22Rv1 (cell line): Measurements from ENCODE around the gene AGBL1.

ENCODE experiments used
- ZFX ChIP-seq: fragments of 450-650 bp; IDR thresholded peaks from 2 replicates; pipeline ENCODE4 v1.6.1; 2017; ENCODE audit warnings: antibody characterized with exemption, borderline replicate concordance
- TF ChIP-seq, protein P1 (sequence below): fragments of 450-650 bp; IDR thresholded peaks from 2 replicates; pipeline ENCODE4 v1.5.1; 2017; ENCODE audit warnings: mild to moderate bottlenecking

DNA sequence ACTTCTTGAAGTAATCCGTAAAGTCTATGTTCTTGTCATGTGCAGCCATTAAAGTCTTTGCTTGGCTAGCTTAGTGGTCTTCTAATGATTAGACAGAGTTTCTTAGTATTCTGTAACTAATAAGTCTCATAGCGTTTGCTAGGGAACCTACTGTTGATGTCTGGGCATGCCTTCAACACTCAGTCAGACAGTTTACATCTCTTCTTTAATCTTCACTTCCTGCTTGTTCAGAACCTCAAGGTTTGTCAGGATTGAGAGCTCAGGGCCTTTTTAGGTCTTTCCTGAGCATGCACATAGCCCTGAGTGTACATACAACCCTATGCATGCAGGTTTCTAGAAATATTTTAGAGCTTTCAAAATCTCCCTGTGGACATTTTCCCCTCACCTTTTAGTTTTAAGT is 426.3 kb downstream of the AGBL1 start:
- TF ChIP-seq, protein P1, sequence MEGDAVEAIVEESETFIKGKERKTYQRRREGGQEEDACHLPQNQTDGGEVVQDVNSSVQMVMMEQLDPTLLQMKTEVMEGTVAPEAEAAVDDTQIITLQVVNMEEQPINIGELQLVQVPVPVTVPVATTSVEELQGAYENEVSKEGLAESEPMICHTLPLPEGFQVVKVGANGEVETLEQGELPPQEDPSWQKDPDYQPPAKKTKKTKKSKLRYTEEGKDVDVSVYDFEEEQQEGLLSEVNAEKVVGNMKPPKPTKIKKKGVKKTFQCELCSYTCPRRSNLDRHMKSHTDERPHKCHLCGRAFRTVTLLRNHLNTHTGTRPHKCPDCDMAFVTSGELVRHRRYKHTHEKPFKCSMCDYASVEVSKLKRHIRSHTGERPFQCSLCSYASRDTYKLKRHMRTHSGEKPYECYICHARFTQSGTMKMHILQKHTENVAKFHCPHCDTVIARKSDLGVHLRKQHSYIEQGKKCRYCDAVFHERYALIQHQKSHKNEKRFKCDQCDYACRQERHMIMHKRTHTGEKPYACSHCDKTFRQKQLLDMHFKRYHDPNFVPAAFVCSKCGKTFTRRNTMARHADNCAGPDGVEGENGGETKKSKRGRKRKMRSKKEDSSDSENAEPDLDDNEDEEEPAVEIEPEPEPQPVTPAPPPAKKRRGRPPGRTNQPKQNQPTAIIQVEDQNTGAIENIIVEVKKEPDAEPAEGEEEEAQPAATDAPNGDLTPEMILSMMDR: no peak
- TF ChIP-seq ZFX: no peak
